IMR-90 (cell line): Measurements from ENCODE around the gene ABHD13.

Experiments used
- BHLHE40 ChIP-seq: fragments of 150-350 bp; IDR thresholded peaks from 2 replicates; pipeline ENCODE4 v1.6.1; 2016; ENCODE audit warnings: mild to moderate bottlenecking, low read depth, low read length
- MXI1 ChIP-seq: IDR thresholded peaks from 2 replicates; pipeline ENCODE4 v1.6.1; 2012; ENCODE audit warnings: low read depth, mild to moderate bottlenecking, low read length, moderate library complexity, borderline replicate concordance
- POLR2A ChIP-seq: IDR thresholded peaks from 2 replicates; pipeline ENCODE4 v1.6.1; 2012; ENCODE audit warnings: mild to moderate bottlenecking, low read depth, low read length
- RCOR1 ChIP-seq: IDR thresholded peaks from 2 replicates; pipeline ENCODE4 v1.6.1; 2012; ENCODE audit warnings: mild to moderate bottlenecking, low read length, improper control_type of control experiment; ENCODE audit not compliant: insufficient replicate concordance
- TF ChIP-seq, protein P1 (sequence below): conservative IDR thresholded peaks from 2 replicates; pipeline ENCODE4 v1.5.1; 2012; ENCODE audit warnings: mild to moderate bottlenecking, low read depth, low read length, improper control_type of control experiment

DNA sequence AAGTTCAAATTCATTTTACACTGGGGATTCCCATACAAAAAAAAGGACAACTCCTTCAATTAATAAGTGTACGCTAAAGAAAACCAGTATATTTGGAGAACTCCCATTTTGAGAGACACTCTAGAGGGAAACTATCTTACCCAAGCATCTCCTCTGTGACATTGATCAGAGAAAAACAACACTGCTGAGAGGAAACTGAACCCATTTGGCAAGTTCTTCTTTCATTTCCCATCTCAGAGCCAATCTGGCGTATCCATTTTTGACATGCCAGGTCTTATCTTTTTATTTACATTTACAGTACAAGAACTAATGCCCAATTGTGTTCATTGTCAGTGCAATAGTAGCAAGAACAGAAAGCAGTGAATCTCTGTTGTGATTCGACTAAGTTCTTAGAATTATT, 33.0 kb upstream of the ABHD13 start:
- TF ChIP-seq, protein P1, sequence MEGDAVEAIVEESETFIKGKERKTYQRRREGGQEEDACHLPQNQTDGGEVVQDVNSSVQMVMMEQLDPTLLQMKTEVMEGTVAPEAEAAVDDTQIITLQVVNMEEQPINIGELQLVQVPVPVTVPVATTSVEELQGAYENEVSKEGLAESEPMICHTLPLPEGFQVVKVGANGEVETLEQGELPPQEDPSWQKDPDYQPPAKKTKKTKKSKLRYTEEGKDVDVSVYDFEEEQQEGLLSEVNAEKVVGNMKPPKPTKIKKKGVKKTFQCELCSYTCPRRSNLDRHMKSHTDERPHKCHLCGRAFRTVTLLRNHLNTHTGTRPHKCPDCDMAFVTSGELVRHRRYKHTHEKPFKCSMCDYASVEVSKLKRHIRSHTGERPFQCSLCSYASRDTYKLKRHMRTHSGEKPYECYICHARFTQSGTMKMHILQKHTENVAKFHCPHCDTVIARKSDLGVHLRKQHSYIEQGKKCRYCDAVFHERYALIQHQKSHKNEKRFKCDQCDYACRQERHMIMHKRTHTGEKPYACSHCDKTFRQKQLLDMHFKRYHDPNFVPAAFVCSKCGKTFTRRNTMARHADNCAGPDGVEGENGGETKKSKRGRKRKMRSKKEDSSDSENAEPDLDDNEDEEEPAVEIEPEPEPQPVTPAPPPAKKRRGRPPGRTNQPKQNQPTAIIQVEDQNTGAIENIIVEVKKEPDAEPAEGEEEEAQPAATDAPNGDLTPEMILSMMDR = no peak
- TF ChIP-seq POLR2A (no peak), RCOR1 (no peak), BHLHE40 (no peak), MXI1 (no peak)
